A549 (cell line): Measurements from ENCODE around the gene ATXN10. TPM values are rescaled to one million over a fixed set of nuclear protein-coding genes. Genes with fewer than 3 reads are reported as not detected.
A peak's percentile ranks its signal among the peaks of the same experiment; 100 is the strongest.

Experiments used
- ATAC-seq, 2 experiments: fragments of 200-7000 bp in 1 of 2; fragments of >200 bp in 1 of 2; cut with Nextera tagmentation in 1 of 2; cut with Tn5 transposase in 1 of 2; 3 replicates each; pipeline versions ENCODE4 v1.8.0 to v1.9.1; 2018 to 2020; ENCODE audit warnings: mild to moderate bottlenecking in 1 of 2, moderate library complexity in 1 of 2
- CTCF ChIA-PET: fragments of 300-600 bp; sonication (Branson Sonifier 250); formaldehyde crosslinking; extraction: SDS; loops from one replicate; lab custom pipeline; 2021; ENCODE audit warnings: antibody characterized with exemption, inconsistent platforms; lab: Yijun Ruan, JAX
- POLR2A ChIA-PET: fragments of 350-600 bp; formaldehyde crosslinking; extraction: SDS; loops from one replicate; lab custom pipeline; 2021; ENCODE audit warnings: antibody characterized with exemption, inconsistent platforms; lab: Yijun Ruan, JAX
- DNase-seq, 2 experiments: peaks; one replicate each; pipeline versions ENCODE4 v3.0.0 to v3.0.0-alpha.2; 2011 to 2016; ENCODE audit warnings: low read depth in 1 of 2, low spot score in 1 of 2
- FAIRE-seq: peaks from 2 replicates; lab custom pipeline; 2011; peaks lifted over from hg19 to GRCh38; lab: Jason Lieb, UNC
- H3K27ac ChIP-seq, 2 experiments: fragments of >200 bp; sonication (Bioruptor Twin); formaldehyde crosslinking; 3 replicates each; pipeline ENCODE4 v1.5.1; 2016 to 2017
- H3K4me1 ChIP-seq: fragments of >200 bp; sonication (Bioruptor Twin); formaldehyde crosslinking; 3 replicates; pipeline ENCODE4 v1.6.1; 2016
- H3K4me2 ChIP-seq: fragments of >200 bp; sonication (Bioruptor Twin); formaldehyde crosslinking; 3 replicates; pipeline ENCODE4 v1.6.1; 2016
- H3K4me3 ChIP-seq: fragments of >200 bp; sonication (Bioruptor Twin); formaldehyde crosslinking; 3 replicates; pipeline ENCODE4 v1.5.1; 2016
- H3K9me3 ChIP-seq: fragments of >200 bp; sonication (Bioruptor Twin); formaldehyde crosslinking; 3 replicates; pipeline ENCODE4 v1.6.1; 2016
- CBX2 ChIP-seq: fragments of 200-600 bp; sonication (generic); IDR thresholded peaks from 2 replicates; pipeline ENCODE4 v1.6.1; 2016; ENCODE audit warnings: low read depth, mild to moderate bottlenecking, borderline replicate concordance
- CEBPB ChIP-seq, 2 experiments: fragments of >200 bp in 1 of 2; sonication (Bioruptor Twin) in 1 of 2; formaldehyde crosslinking in 1 of 2; IDR thresholded peaks; 2 replicates each; pipeline ENCODE4 v1.6.1; 2012 to 2016
- EHF ChIP-seq: fragments of 250-450 bp; sonication (Bioruptor Pico); IDR thresholded peaks from 2 replicates; pipeline ENCODE4 v1.5.0; 2020; ENCODE audit warnings: mild to moderate bottlenecking
- EHMT2 ChIP-seq: fragments of 200-600 bp; sonication (generic); IDR thresholded peaks from 2 replicates; pipeline ENCODE4 v1.6.1; 2016; ENCODE audit warnings: antibody characterized with exemption, low read depth, mild to moderate bottlenecking, moderate library complexity
- EP300 ChIP-seq, 2 experiments: fragments of >200 bp; sonication (Bioruptor Twin); formaldehyde crosslinking; IDR thresholded peaks; 2 replicates in 1 of 2; 3 replicates in 1 of 2; pipeline ENCODE4 v1.6.1; 2016 to 2017
- FOSB ChIP-seq: fragments of 250-450 bp; sonication (Bioruptor Pico); IDR thresholded peaks from 2 replicates; pipeline ENCODE4 v1.5.0; 2020; ENCODE audit warnings: mild to moderate bottlenecking, moderate library complexity
- FOSL2 ChIP-seq, 2 experiments: fragments of 450-650 bp in 1 of 2; fragments of >200 bp in 1 of 2; sonication (Bioruptor Twin) in 1 of 2; formaldehyde crosslinking; IDR thresholded peaks; 2 replicates each; pipeline versions ENCODE4 v1.5.0 to v1.6.1; 2016 to 2020; ENCODE audit warnings: mild to moderate bottlenecking in 1 of 2, moderate library complexity in 1 of 2
- GATA3 ChIP-seq: IDR thresholded peaks from 2 replicates; pipeline ENCODE4 v1.6.1; 2012; ENCODE audit warnings: borderline replicate concordance
- HOXA7 ChIP-seq: fragments of 250-450 bp; sonication (Bioruptor Pico); IDR thresholded peaks from 2 replicates; pipeline ENCODE4 v1.5.0; 2020; ENCODE audit warnings: mild to moderate bottlenecking, moderate library complexity
- JUNB ChIP-seq: fragments of >200 bp; sonication (Bioruptor Twin); formaldehyde crosslinking; IDR thresholded peaks from 2 replicates; pipeline ENCODE4 v1.6.1; 2016
- KDM5A ChIP-seq: fragments of 200-600 bp; sonication (generic); IDR thresholded peaks from 2 replicates; pipeline ENCODE4 v1.6.1; 2016; ENCODE audit warnings: antibody characterized with exemption, mild to moderate bottlenecking
- MAFK ChIP-seq: fragments of 450-650 bp; IDR thresholded peaks from 2 replicates; pipeline ENCODE4 v1.6.1; 2014; ENCODE audit not compliant: partially characterized antibody
- NFE2L2 ChIP-seq: fragments of 150-350 bp; conservative IDR thresholded peaks from 2 replicates; pipeline ENCODE4 v1.6.1; 2014; ENCODE audit warnings: low read length
- RAD21 ChIP-seq, 2 experiments: fragments of >200 bp in 1 of 2; sonication (Bioruptor Twin) in 1 of 2; formaldehyde crosslinking in 1 of 2; IDR thresholded peaks in 1 of 2; conservative IDR thresholded peaks in 1 of 2; 2 replicates in 1 of 2; 3 replicates in 1 of 2; pipeline ENCODE4 v1.6.1; 2012 to 2018; ENCODE audit warnings: inconsistent platforms in 1 of 2
- RARB ChIP-seq: fragments of 250-450 bp; sonication (Bioruptor Pico); IDR thresholded peaks from 2 replicates; pipeline ENCODE4 v1.8.0; 2021; ENCODE audit warnings: mild to moderate bottlenecking, moderate library complexity
- RNF2 ChIP-seq: fragments of 200-600 bp; sonication (generic); IDR thresholded peaks from 2 replicates; pipeline ENCODE4 v1.6.1; 2016; ENCODE audit warnings: low read depth, mild to moderate bottlenecking, antibody characterized with exemption, moderate library complexity, borderline replicate concordance
- WGBS: methylation state at CpG from one replicate; pipeline ENCODE4 v1.1.6; 2017; ENCODE audit errors: missing lambda C conversion rate; 5-methylcytosine and 5-hydroxymethylcytosine counted together
- polyA plus RNA-seq, 4 experiments: library from polyadenylated mRNA; depleted of rRNA in 3 of 4; stranded (reverse); fragments of >200 nt; fragmentation: RNase III in 1 of 4; extraction: RNeasy Plus Mini Kit Qiagen cat#74134 plus additional on column Dnase treatment in 1 of 4; gene quantifications; 2 replicates in 3 of 4; 3 replicates in 1 of 4; pipeline ENCODE4 v1.2.3, GENCODE V29; 2011 to 2017
- TF ChIP-seq, protein P1 (sequence below): IDR thresholded peaks from 2 replicates; pipeline ENCODE4 v1.6.1; 2012
- TF ChIP-seq, protein P2 (sequence below): fragments of 150-350 bp; IDR thresholded peaks from 2 replicates; pipeline ENCODE4 v1.6.1; 2014; ENCODE audit warnings: low read depth, mild to moderate bottlenecking, low read length

Gene ATXN10
- polyA plus RNA-seq, 2 of the 4 experiments (the other 2 are of a cell fraction), result 126 to 281 TPM

DNA sequence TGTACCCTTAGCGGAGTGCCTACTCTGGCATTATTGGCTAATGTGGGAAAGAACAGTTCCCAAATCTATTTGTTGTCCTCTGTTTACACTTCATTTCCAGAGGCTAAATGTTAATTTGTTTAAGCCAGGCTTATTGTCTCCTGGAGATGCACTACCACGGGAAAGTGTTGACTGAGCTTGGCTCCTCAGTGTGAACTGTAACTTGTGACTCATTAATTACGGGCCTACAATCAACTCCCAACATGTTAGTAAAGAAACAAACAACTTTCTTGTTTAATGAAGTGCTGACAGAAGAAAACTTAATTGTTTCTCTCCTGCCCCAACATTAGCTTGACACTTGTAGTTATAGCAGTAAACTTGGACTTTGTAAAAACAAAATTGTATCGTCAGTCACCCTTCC lies 130.4 kb downstream of the ATXN10 start:
- H3K27ac ChIP-seq, result peak overlapping the region in 1 of 2 experiments; percentile 3; a peak in 1 of 6 replicates
- ATAC-seq (no peak), FAIRE-seq (no peak), DNase-seq (no peak)
- peaks cover 66% of the 10 kb centered on the region for H3K4me1 ChIP-seq
- H3K4me3 ChIP-seq, result no peak overlapping the region
- ChIA-PET CTCF (interaction anchor here (1.0 to 1.4 kb wide), 2 partner anchors 13 to 61 kb away, joined by 3 to 4 read pairs; no protein-coding TSS in a partner anchor), POLR2A (no interaction called here)
- TF ChIP-seq EHF (CRISPR knock-in tag), result no peak
- WGBS, result 80% methylated on average over 4 of the region's 4 CpGs
- no peak overlapping the region for H3K4me2 ChIP-seq
- no peaks in the 10 kb centered on the region for H3K9me3 ChIP-seq

DNA sequence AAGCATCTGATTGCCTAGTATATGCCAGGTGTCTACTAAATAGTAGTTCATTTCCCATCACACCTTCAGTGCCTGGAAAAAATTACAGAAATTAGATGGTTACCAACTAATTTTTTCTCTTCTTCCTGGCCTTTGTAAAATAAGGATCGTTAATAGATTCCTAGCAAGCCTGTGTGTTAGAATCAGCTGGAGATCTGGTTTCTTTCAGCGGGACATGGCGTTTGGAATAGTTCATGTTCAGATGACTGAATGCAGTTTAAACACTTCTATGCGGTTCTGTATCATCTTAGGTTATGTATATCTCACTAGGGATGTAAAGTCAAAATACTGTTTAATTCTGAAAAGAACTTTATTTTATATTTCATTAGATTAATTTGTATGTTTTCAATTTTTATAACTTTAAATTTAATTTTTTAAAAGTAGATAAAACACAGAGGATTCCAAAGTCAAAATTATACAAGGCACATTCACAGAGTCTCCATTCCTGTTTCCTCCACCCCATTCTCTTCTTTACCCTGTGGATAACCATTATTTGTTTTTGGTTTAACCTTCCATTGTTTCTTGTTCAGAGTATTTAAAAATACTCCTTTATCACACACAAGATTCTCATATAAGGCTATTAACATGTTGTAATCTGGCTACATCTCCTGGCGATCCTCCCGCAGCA lies 132.8 kb downstream of the ATXN10 start:
- TF ChIP-seq CBX2 (no peak), RARB (CRISPR knock-in tag) (no peak), FOSB (CRISPR knock-in tag) (no peak), RNF2 (no peak), KDM5A (no peak), EHMT2 (no peak), HOXA7 (CRISPR knock-in tag) (no peak), NFE2L2 (no peak), EHF (CRISPR knock-in tag) (no peak)
- TF ChIP-seq, protein P1, sequence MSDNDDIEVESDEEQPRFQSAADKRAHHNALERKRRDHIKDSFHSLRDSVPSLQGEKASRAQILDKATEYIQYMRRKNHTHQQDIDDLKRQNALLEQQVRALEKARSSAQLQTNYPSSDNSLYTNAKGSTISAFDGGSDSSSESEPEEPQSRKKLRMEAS, result no peak
- TF ChIP-seq, all 56 proteins: peak for 0
- Histone ChIP-seq H3K4me2 (peak overlapping the region; percentile 69), H3K9me3 (no peaks in the 10 kb centered on the region), H3K27ac (peak overlapping the region; percentile 59 to 78), H3K4me1 (peaks cover 50% of the 10 kb centered on the region), H3K4me3 (no peak overlapping the region)
- ATAC-seq, result peak in 1 of 2 experiments; percentile 52; a peak in 2 of 6 replicates
- no peak for FAIRE-seq
- CTCF ChIA-PET, result no interaction called here
- WGBS, result 51% methylated on average over 6 of the region's 6 CpGs
- DNase-seq, result no peak
- POLR2A ChIA-PET, result no interaction called here

DNA sequence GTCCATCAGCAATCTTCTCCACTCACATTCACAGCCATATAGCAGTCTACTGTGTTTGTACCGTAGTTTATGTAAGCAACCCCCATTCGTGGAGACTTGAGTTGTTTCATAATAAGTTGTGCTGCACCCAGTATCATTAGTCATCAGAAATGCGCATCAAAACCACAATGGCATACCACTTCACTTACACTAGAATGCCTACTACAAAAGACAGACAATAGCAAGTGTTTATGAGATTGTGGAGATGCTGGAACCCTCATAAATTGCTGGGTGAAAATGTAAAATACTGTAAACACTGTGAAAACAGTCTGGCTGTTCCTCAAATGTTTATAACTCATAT lies 133.3 kb downstream of the ATXN10 start:
- Histone ChIP-seq H3K9me3 (no peaks in the 10 kb centered on the region), H3K4me3 (no peak overlapping the region), H3K4me1 (peaks cover 49% of the 10 kb centered on the region), H3K27ac (peak overlapping the region; percentile 59 to 78), H3K4me2 (peak overlapping the region; percentile 69)
- ATAC-seq (peak; percentile 94 to 95), DNase-seq (peak; percentile 55 to 89), FAIRE-seq (no peak)
- POLR2A ChIA-PET, result no interaction called here
- 10% methylated on average over 3 of the region's 3 CpGs for WGBS
- CTCF ChIA-PET, result no interaction called here
- TF ChIP-seq MAFK (peak; percentile 52), CEBPB (IDR thresholded peaks at IDR 0.05) (peak in 1 of 2 experiments; percentile 91; a peak in 2 of 4 replicates), RAD21 (conservative IDR thresholded peaks at IDR 0.05 in 1 of 2, IDR thresholded peaks at IDR 0.05 in 1 of 2) (0 out of 5 replicates have a peak, but pooled peaks of 1 of the 2 experiments have one; percentile 14), EHF (CRISPR knock-in tag) (no peak), EP300 (IDR thresholded peaks at IDR 0.05) (0 out of 5 replicates have a peak, but pooled peaks of 1 of the 2 experiments have one; percentile 24), FOSL2 (IDR thresholded peaks at IDR 0.05) (no peak), FOSL2 (CRISPR knock-in tag; IDR thresholded peaks at IDR 0.05) (peak; percentile 92), JUNB (peak; percentile 39; the same call in 1 of the 2 replicates), GATA3 (peak; percentile 87)
- TF ChIP-seq, protein P2, sequence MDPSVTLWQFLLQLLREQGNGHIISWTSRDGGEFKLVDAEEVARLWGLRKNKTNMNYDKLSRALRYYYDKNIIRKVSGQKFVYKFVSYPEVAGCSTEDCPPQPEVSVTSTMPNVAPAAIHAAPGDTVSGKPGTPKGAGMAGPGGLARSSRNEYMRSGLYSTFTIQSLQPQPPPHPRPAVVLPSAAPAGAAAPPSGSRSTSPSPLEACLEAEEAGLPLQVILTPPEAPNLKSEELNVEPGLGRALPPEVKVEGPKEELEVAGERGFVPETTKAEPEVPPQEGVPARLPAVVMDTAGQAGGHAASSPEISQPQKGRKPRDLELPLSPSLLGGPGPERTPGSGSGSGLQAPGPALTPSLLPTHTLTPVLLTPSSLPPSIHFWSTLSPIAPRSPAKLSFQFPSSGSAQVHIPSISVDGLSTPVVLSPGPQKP, result no peak
- TF ChIP-seq, protein P1, result peak; percentile 69
